ENCODE measurements around the gene BCORL1.

The BCORL1 gene

DNA sequence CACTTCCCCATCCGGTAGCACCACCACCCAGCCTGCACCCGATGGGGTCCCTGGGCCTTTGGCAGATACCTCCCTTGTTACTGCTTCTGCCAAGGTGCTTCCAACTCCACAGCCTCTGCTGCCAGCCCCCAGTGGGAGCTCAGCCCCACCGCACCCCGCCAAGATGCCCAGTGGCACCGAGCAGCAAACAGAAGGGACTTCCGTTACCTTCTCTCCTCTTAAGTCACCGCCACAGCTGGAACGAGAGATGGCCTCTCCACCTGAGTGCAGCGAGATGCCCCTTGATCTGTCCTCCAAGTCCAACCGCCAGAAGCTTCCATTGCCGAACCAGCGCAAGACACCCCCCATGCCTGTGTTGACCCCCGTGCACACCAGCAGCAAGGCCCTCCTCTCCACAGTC is 31.9 kb downstream of the BCORL1 start:
- DNase-seq (ENCODE audit: low read depth in 2 of 2): no peak

DNA sequence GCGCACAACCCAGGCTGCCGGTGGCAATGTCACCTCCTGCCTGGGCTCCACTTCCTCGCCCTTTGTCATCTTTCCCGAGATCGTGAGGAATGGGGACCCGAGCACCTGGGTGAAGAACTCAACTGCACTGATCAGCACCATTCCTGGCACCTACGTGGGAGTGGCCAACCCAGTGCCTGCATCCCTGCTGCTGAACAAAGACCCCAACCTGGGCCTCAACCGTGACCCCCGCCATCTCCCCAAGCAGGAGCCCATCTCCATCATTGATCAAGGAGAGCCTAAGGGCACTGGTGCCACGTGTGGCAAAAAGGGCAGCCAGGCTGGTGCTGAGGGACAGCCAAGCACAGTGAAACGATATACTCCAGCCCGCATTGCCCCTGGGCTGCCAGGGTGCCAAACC is 32.3 kb downstream of the BCORL1 start:
- DNase-seq (ENCODE audit: low read depth in 2 of 2): no peak

GRCh38 chrX:130015181-130015580 is 32.7 kb downstream of the BCORL1 start:
- DNase-seq (ENCODE audit: low read depth in 2 of 2): no peak

DNA sequence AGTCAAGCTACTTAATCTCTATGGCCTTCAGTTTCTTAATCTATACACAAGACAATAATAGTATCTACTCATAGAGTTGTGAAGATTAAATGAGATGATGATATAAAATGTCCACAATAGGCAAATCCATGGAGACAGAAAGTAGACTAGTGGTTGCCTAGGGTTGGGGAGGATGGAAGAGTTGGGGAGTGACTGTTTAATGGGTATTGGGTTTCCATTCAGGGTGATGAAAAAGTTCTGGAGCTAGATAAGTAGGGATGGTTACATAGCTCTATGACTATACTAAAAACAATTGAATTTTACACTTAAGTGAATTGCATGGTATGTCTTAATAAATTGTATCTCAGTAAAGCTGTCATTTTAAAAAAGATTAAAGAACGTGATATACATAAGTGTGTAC is 35.7 kb downstream of the BCORL1 start:
- DNase-seq (ENCODE audit: low read depth in 2 of 2): no peak

- no peak for DNase-seq (ENCODE audit: low read depth in 2 of 2)
Measured at GRCh38 chrX:130020661-130021324, 38.4 kb downstream of the BCORL1 start.

GRCh38 chrX:130024127-130024526 is 41.7 kb downstream of the BCORL1 start:
- no peak for DNase-seq (ENCODE audit: low read depth in 2 of 2)

- no peak for DNase-seq (ENCODE audit: low read depth in 2 of 2)
Measured at GRCh38 chrX:130025256-130025655, 42.8 kb downstream of the BCORL1 start.

DNA sequence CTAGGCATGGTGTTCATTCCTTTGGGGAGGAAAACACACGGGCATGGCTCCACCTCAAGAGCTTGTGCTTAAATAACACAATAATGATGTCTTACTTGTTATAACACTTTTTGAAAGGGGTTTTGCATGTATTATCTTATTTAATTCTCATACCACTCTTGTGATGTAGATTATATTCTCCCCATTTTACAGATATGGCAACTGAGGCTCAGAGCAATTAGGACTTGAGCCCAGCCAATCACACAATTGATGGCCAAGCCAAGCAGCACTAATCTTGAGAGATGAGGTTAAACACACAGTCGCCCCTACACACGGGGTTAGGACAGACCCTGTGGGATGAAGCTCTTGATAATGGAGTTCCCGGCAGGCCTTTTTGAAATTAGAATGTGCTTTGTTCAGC is 45.1 kb downstream of the BCORL1 start:
- no peak for DNase-seq (ENCODE audit: low read depth in 2 of 2)

GRCh38 chrX:130028196-130028595 is 45.8 kb downstream of the BCORL1 start:
- no peak for DNase-seq (ENCODE audit: low read depth in 2 of 2)

DNA sequence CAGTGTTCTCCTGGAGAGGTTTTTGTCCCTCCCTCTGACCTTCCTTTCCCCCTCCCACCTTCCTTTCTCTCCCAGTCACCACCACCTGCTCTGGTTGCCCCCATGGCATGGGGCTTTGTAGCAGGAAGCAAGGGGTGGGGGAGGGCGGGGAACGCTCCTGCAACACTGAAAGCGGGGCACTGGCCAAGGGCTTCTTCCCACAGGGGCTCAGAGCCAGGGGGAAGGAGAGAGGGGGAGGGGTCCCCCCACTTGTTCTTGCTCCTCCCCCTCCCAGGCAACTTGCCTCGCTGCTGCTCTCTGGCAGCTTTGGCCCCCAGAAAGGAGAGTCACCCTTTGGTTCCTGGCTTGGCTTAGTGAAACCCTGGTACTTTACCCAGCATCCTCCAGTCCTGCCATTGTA is 48.4 kb downstream of the BCORL1 start:
- no peak for DNase-seq (ENCODE audit: low read depth in 2 of 2)

DNA sequence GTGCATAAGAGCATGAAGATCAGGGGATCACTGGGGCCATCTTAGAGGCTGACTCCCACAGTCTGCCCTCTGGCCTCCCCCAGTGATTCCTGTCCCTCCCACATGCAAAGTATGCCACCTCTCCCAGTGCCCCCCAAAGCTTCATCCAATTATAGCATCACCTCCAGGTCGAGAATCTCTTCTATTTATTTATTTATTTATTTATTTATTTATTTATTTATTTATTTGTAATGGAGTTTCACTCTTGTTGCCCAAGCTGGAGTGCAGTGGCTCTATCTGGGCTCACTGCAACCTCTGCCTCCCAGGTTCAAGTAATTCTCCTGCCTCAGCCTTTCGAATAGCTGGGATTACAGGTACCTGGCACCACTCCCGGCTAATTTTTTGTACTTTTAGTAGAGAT is 50.1 kb downstream of the BCORL1 start:
- no peak for DNase-seq (ENCODE audit: low read depth in 2 of 2)

DNA sequence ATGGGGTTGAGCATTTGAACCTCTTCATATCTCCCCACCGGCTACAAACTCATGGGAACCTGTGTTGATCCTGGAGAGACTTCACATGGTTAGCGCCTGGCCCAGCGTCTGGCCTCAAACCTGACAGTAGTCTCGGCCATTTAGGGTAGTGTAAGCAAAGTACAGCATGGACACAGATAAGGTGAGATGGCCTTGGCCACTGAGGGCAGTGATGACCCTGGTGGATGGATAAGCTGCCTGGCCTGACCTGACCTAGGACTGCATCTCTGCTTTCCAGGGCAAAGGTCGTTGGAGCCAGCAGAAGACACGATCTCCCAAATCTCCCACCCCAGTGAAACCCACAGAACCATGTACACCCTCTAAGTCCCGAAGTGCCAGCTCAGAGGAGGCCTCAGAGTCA is 51.7 kb downstream of the BCORL1 start:
- DNase-seq (ENCODE audit: low read depth in 2 of 2): no peak

DNA sequence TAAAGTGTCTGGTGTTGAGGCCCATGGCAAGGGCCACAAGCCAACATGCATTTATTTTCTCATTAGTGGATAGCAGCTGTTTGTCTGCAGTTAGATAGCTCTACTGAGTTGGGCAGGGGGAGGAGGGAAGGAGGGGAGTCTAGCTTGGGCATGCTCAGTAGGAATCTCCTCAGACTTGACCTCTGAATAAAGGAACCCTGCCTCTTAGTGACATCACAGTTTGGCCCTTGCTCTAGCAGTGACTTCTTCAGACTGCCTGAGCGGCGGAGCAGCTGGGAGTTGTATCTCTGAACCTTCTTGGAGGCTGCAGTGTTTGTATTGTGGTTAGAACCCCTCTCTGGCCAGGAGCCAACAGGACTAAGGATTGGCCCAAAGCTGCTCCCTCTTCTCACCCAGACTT is 57.4 kb downstream of the BCORL1 start:
- DNase-seq (ENCODE audit: low read depth in 2 of 2): no peak

DNA sequence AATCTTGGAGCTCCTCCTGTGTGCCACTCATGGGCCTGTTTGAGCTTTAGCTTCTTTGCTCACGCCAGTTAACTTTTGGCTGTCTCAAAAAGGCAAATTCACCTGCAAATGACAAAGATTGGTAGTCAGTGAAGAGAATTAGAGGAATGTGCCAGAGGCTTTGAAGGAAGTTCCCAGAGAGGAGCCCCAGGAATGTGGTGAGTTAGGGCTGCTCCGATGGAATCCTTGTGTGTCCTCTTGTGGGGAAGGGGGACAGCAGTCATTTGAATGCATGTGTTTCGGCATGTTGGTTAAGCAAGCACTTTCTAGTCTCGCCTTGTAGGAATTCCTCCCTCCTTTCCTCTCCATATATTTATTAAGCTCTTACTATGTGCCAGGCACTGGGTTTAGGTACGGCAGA is 65.0 kb downstream of the BCORL1 start:
- DNase-seq (ENCODE audit: low read depth in 2 of 2): no peak

DNA sequence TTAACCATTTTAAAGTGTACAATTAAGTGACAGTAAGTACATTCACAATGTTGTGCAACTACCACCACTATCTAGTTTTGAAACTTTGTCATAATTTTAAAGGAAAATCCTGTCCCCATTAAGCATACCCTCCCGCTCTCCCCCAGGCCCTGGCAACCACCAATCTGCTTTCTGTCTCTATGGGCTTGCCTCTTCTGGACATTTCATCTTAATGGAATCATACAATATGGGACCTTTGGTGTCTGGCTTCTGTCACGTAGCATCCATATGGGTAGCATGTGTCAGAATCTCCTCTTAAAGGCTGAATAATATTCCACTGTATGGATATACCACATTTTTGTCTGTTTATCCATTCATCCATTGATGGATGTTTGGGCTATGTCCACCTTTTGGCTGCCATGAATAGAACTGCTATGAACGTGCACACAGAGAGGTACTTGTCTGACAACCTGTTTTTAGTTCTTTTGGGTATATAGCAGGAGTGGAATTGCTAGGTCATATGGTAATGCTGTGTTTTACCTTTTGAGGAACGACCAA is 66.3 kb downstream of the BCORL1 start:
- no peak for DNase-seq (ENCODE audit: low read depth in 2 of 2)

GRCh38 chrX:130049821-130050220 is 67.4 kb downstream of the BCORL1 start:
- DNase-seq (ENCODE audit: low read depth in 2 of 2): no peak

GRCh38 chrX:130051176-130051845 is 68.9 kb downstream of the BCORL1 start:
- DNase-seq (ENCODE audit: low read depth in 2 of 2): no peak

GRCh38 chrX:130053236-130053635 is 70.8 kb downstream of the BCORL1 start:
- DNase-seq (ENCODE audit: low read depth in 2 of 2): no peak

DNA sequence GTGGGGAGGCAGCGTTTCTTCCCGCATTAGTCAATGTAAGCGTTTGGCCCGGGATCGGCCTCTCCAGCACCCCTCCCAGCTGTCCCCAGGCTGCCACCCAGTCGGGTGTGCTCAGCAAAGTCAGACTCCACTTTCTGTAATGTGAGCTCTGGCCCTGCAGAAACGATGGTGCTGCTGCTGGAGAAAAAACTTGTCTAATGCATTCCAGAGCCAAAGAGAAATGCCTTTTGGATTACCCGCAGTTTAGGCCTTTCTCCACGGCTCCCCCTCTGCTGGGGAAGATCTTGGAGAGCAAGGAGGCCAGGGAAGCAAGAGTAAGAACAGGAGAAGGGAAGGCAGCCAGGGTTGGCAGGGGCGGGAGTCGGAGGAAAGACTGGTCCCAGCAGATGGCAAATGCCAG is 72.7 kb downstream of the BCORL1 start:
- DNase-seq (ENCODE audit: low read depth in 2 of 2): peak; percentile 27 to 41

GRCh38 chrX:130055899-130056298 is 73.5 kb downstream of the BCORL1 start:
- DNase-seq (ENCODE audit: low read depth in 2 of 2): no peak

- no peak for DNase-seq (ENCODE audit: low read depth in 2 of 2)
Measured at GRCh38 chrX:130057209-130057608, 74.8 kb downstream of the BCORL1 start.

DNA sequence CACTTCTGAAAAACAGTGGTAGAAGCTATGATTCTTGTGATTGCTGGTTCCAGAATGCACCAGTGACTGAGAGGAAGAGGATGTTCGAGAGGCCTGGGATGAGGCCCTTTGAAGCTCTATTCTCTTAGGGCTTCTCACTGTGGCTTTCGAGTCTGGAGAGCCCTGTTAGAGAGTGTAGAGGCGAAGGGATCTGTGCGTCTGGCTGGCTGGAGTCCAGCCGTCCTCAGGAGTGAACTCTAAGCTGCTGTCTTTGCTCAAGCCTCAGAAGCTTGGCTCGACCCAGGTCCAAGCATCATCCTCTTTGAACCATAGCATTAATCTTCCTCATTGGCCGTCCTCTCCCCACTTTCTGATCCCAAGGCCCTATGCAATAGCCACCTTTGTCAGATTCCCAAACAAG is 76.2 kb downstream of the BCORL1 start:
- DNase-seq (ENCODE audit: low read depth in 2 of 2): no peak

Measured in fibroblast of skin of left quadriceps (primary cell).